ENCODE measurements around the gene FAM110A.
A peak's percentile ranks its signal among the peaks of the same experiment; 100 is the strongest.
"Not testable (repeated sequence)": the region's sequence is repeated elsewhere in the genome, so short reads cannot be mapped to it uniquely, and the experiment has no call there.

FAM110A gene

GRCh38 chr20:878511-879307 is 45.2 kb downstream of the FAM110A start:
- no peak for DNase-seq

GRCh38 chr20:879626-880025 is 46.1 kb downstream of the FAM110A start:
- DNase-seq = no peak

- no peak for DNase-seq
These were observed 47.7 kb downstream of the FAM110A start for GRCh38 chr20:881051-881782.

- no peak for DNase-seq
These were observed 48.2 kb downstream of the FAM110A start for GRCh38 chr20:881783-882144.

DNA sequence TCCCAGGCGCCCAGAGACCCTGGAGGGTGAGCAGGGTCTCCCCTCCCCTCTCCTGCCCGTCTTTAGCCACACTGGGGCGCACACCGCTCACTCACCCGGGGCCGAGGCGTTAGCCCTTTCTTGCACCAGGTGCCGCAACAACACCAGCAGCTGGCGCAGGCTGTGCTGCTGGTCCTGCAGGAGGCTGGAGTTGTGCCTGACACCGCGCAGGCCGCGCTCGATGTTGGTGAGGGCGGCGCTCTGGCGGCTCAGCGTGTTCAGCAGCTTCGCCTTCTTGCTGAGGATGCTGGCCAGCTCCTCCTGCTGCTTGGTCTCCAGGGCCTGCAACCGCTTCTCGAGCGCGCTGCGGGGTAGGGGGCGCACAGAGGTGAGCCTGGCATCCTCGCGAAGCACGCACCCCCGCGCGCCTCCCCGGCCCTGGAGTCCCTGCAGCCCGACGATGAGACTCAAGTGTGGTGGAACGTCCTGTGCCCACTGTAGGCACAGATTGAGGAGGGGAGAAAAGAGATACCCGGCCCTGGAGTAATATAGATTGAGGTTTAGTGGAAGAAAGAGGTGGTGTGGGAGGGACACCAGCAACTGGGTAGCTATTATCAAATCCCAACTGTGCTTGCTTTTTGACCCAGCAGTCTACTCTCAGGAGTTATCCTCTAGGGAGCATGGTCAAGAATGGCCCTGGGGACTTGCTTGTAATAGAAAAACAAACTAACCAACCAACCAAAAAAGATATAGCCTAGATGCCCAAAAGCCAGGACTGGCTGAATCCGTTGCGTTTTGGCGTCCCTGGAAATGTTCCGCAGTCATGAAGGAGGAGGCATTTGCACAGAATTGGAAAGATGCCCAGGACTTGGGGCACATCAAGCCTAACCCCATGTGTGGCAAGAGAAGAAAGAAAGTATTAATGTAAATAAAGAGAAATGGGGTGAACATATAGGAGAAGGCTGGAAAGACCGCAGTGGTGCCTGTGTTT is 51.8 kb downstream of the FAM110A start:
- DNase-seq = peak; percentile 62

DNA sequence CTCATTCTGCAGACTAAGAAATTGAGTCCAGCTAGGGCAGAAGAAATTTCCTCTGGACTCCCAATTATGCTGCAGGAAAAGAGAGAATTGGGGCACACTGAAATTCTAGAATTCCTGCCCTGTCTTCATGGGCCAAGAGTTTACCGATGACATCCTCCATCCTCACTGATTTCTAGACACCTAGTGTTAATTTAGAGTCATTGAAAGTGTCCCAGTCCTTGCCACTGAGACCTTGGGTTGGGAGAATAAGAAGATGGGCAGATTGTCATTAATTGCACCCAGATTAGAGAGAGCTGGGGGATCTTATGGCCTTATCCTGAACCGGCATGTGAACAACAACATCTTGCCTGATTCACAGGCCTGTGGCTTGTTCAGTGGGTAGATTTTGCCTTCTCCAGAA is 53.6 kb downstream of the FAM110A start:
- DNase-seq = no peak

GRCh38 chr20:888057-888456 is 54.5 kb downstream of the FAM110A start:
- DNase-seq = no peak

GRCh38 chr20:889106-889505 is 55.6 kb downstream of the FAM110A start:
- no peak for DNase-seq

DNA sequence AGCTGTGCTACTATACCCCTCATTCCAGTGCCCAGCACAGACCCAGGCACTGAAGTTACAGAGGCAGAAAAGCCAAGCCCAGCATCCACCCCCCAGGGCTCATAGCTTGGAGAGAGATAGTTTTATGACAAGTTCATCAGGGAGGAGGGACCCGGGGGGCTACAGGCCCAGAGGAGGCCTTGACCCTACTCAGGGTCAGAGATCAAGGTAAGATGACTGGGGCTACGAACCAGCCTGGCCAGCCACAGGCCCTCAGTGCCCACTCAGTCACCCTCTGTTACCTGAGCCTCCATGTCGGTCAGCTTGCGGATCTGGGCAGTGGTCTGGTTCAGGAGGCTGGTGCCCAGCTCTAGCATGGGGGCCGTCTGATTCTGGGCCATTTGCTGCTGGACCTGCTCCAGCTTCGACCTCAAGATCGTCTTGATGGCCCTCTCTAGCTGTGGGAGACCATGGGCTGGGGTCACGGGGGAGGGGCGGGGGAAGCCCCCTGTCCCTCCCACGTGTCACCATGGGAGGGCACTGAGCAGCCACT is 56.5 kb downstream of the FAM110A start:
- DNase-seq = no peak

- DNase-seq = no peak
These were observed 57.1 kb downstream of the FAM110A start for GRCh38 chr20:890666-891057.

DNA sequence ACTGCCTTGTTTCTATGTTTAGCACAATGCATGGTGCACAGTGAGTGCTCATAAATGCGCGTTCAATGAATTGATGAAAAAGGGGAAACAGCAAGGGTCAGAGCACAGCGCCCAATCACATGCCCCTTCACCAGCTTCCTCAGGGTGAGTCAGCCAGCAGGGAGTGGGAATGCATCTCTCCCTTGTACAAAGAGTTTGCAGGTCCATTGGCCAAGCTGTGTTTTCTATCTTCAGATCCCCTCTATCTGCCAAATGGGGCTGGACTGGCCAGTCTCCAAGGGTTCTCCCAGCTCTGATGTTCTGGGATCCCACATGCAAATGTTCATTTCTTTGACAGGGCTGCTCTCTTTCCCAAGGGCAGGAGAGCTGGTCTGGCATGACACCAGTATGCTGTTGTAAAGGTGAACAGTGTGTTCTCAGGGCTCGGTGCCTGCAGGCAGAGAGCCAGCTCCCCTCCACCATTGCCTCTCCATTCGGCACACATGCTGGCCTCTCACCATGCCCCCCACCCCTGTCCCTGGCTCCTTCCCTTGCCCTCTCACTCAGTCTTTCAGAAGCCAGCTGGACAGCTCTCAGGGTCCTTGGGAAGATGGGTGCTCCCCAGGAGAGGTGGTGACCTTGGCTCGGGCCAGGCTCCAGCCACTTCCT is 57.7 kb downstream of the FAM110A start:
- no peak for DNase-seq

GRCh38 chr20:891706-892080 is 58.2 kb downstream of the FAM110A start:
- DNase-seq = no peak

GRCh38 chr20:892371-892770 is 58.9 kb downstream of the FAM110A start:
- DNase-seq = not testable (repeated sequence)
